Adrenal gland (tissue), 12 donors: Measurements from ENCODE around the gene ZNF586. TPM values are rescaled to one million over a fixed set of nuclear protein-coding genes. Genes with fewer than 3 reads are reported as not detected.
"Not testable (repeated sequence)": the region's sequence is repeated elsewhere in the genome, so short reads cannot be mapped to it uniquely, and the experiment has no call there.

Experiments
- DNase-seq, 7 donors: peaks; one replicate each; pipeline ENCODE4 v3.0.0-alpha.2; 2019 to 2020
- H3K27ac ChIP-seq, 5 donors: fragments of 200-600 bp; sonication (generic) in 4 of 5; 1 replicate in 3 of 5; 2 replicates in 2 of 5; pipeline versions ENCODE4 v1.5.1 to v1.8.0; 2016 to 2020; ENCODE audit warnings: mild to moderate bottlenecking in 1 of 5
- H3K27me3 ChIP-seq: fragments of 200-600 bp; 2 replicates; pipeline ENCODE4 v1.8.0; 2021
- H3K36me3 ChIP-seq, 2 donors: fragments of 200-600 bp; replicated peaks in 1 of 2; 1 replicate in 1 of 2; 2 replicates in 1 of 2; pipeline versions ENCODE4 v1.5.1 to v1.8.0; 2018 to 2022
- H3K4me1 ChIP-seq, 2 donors: fragments of 200-600 bp; replicated peaks in 1 of 2; 1 replicate in 1 of 2; 2 replicates in 1 of 2; pipeline versions ENCODE4 v1.5.1 to v1.8.0; 2018 to 2021
- H3K4me3 ChIP-seq, 4 donors: fragments of 200-600 bp; sonication (generic) in 3 of 4; one replicate each; pipeline ENCODE4 v1.5.1; 2016 to 2018
- H3K9me3 ChIP-seq, 3 donors: fragments of 200-600 bp; sonication (generic) in 1 of 3; replicated peaks in 1 of 3; 1 replicate in 2 of 3; 2 replicates in 1 of 3; pipeline versions ENCODE4 v1.5.1 to v1.8.0; 2016 to 2021
- CTCF ChIP-seq, 6 experiments: fragments of 450-650 bp in 4 of 6; fragments of 200-600 bp in 2 of 6; sonication (generic) in 1 of 6; IDR thresholded peaks; 1 replicate in 5 of 6; 2 replicates in 1 of 6; pipeline versions ENCODE4 v1.5.1 to v1.8.0; 2016 to 2021; ENCODE audit warnings: antibody characterized with exemption in 6 of 6, mild to moderate bottlenecking in 2 of 6, moderate library complexity in 1 of 6
- POLR2A ChIP-seq, 2 donors: fragments of 450-650 bp; IDR thresholded peaks; one replicate each; pipeline ENCODE4 v1.6.1; 2017; ENCODE audit warnings: antibody characterized with exemption in 2 of 2, mild to moderate bottlenecking in 2 of 2, moderate library complexity in 1 of 2
- WGBS, 4 donors: extraction: QIAGEN DNeasy Blood & Tissue Kit in 2 of 4; methylation state at CpG; one replicate each; pipeline versions ENCODE4 v1.1.5 to v1.1.7; 2013 to 2017; 5-methylcytosine and 5-hydroxymethylcytosine counted together
- intact Hi-C, 2 donors: fragments of 100-400 bp; cut with DNase I; formaldehyde crosslinking; loops; one replicate each; pipeline versions ENCODE4 v1.14.1 to v1.15.0; 2022 to 2023
- polyA plus RNA-seq, 3 donors: library from polyadenylated mRNA; stranded (reverse); fragments of 200-250 nt in 2 of 3; fragments of 350-450 nt in 1 of 3; fragmentation: Illumina TruSeq in 1 of 3; extraction: RNeasy Lipid Tissue Mini Kit (QIAGEN cat#74804) in 1 of 3; gene quantifications; one replicate each; pipeline ENCODE4 v1.2.3, GENCODE V29; 2013 to 2014
- total RNA-seq, 9 donors: library from RNA; depleted of rRNA in 4 of 9; stranded (reverse); fragments of >200 nt in 4 of 9; fragments of 120-200 nt in 1 of 9; fragmentation: NEBNext Ultra II Directional in 1 of 9; extraction: Animal tissue kit (Norgen Biotek cat#: 25700) in 1 of 9; gene quantifications; one replicate each; pipeline versions ENCODE4 v1.1.0 to v1.2.4, GENCODE V29; 2013 to 2023
- donor health status: healthy with polysubstance abuse.
- donor health status: Bipolar disorder and iron deficiency.
- donor health status: DM: yes; HTN: yes; CAD: no.
- donor health status: DM: no; HTN: no; CAD: no.
- donor health status: DM: no; HTN: no; CAD: no.
- donor health status: DM: yes; HTN: yes; CAD: no.

ZNF586 gene
- total and polyA plus RNA-seq, 12 donors = 3.6 to 19.0 (median 12.7) TPM

- peak; percentile 61 to 91 (median 80) for DNase-seq
- H3K27ac ChIP-seq, H3K36me3 ChIP-seq, H3K4me1 ChIP-seq, H3K27me3 ChIP-seq, H3K9me3 ChIP-seq: not testable (repeated sequence)
- peak overlapping the region in 1 of 4 donors; percentile 17 for H3K4me3 ChIP-seq
- WGBS, 4 donors = 3 to 8% (median 4%) methylated on average over 8 to 10 of the region's 10 CpGs
- peak; percentile 53 to 82 (median 75) for TF ChIP-seq CTCF (IDR thresholded peaks at IDR 0.05)
- intact Hi-C loops = loop anchor here in 1 of 2 donors (5.0 kb wide), 1 partner anchor 419 kb away; no protein-coding TSS in a partner anchor
These were observed 31.2 kb upstream of the ZNF586 start for GRCh38 chr19:57738320-57738719.

- not testable (repeated sequence) for H3K36me3 ChIP-seq, H3K27me3 ChIP-seq, H3K27ac ChIP-seq, H3K9me3 ChIP-seq, H3K4me1 ChIP-seq
- peak in 1 of 2 donors; percentile 35 for TF ChIP-seq POLR2A (IDR thresholded peaks at IDR 0.05)
- intact Hi-C loops = loop anchor here in 1 of 2 donors (5.0 kb wide), 1 partner anchor 419 kb away; no protein-coding TSS in a partner anchor
- DNase-seq = peak in 6 of 7 donors; percentile 41 to 66 (median 58)
- WGBS, 4 donors = 31 to 59% (median 50%) methylated on average over 7 of the region's 7 CpGs
- peak overlapping the region in 1 of 4 donors; percentile 17 for H3K4me3 ChIP-seq
These were observed 30.7 kb upstream of the ZNF586 start for GRCh38 chr19:57738770-57739169.

GRCh38 chr19:57746580-57747471, 22.6 kb upstream of the ZNF586 start, which contains the start of gene ZNF776:
Gene ZNF776 (plus strand): TSS chr19:57746815. CDS start chr19:57747059, 244 bp downstream.
- WGBS, 4 donors = 1 to 4% (median 2%) methylated on average over 29 to 51 of the region's 51 CpGs
- H3K36me3 ChIP-seq = peaks cover 0 to 17% of the 10 kb centered on the region in 2 donors
- peak in 2 of 6 experiments; percentile 7 for TF ChIP-seq CTCF (IDR thresholded peaks at IDR 0.05)
- TF ChIP-seq POLR2A (IDR thresholded peaks at IDR 0.05) = peak in 1 of 2 donors; percentile 58
- H3K4me1 ChIP-seq = peaks cover 7 to 19% of the 10 kb centered on the region in 2 donors
- peak within 1 kb of the TSS in 4 of 5 donors; percentile 53 to 91 (median 75) for H3K27ac ChIP-seq
- intact Hi-C loops = loop anchor here (10.0 kb wide), 2 partner anchors 68 to 148 kb away; partner anchors contain the start of gene ZNF552 (in 1 of the 2)
- H3K4me3 ChIP-seq = peak within 1 kb of the TSS; percentile 65 to 96 (median 82)
- DNase-seq = peak; percentile 82 to 97 (median 88)
- H3K9me3 ChIP-seq = no peaks in the 10 kb centered on the region
- no peaks in the 10 kb centered on the region for H3K27me3 ChIP-seq

- no peak for DNase-seq
- intact Hi-C loops = loop anchor here (10.0 kb wide), 2 partner anchors 67 to 147 kb away; partner anchors contain the start of gene ZNF552 (in 1 of the 2)
- Histone ChIP-seq H3K27ac (no peak overlapping the region), H3K9me3 (no peaks in the 10 kb centered on the region), H3K27me3 (no peaks in the 10 kb centered on the region), H3K4me1 (peaks cover 7 to 19% of the 10 kb centered on the region in 2 donors), H3K36me3 (peaks cover 0 to 23% of the 10 kb centered on the region in 2 donors), H3K4me3 (peak overlapping the region in 3 of 4 donors; percentile 65 to 96 (median 90))
- TF ChIP-seq CTCF (IDR thresholded peaks at IDR 0.05) (no peak), POLR2A (IDR thresholded peaks at IDR 0.05) (no peak)
- WGBS, 4 donors = 39 to 50% (median 42%) methylated on average over 6 of the region's 6 CpGs
These were observed 22.0 kb upstream of the ZNF586 start for GRCh38 chr19:57747472-57747807.
